Peyer's patch (tissue), 4 donors: ENCODE data around the gene ACAP1.
"Not testable (repeated sequence)": the region's sequence is repeated elsewhere in the genome, so short reads cannot be mapped to it uniquely, and the experiment has no call there.

Experiments
- CTCF ChIP-seq, 6 experiments: fragments of 450-650 bp in 4 of 6; fragments of 200-600 bp in 2 of 6; sonication (generic) in 1 of 6; IDR thresholded peaks; one replicate each; pipeline ENCODE4 v1.5.1; 2017 to 2019; ENCODE audit warnings: antibody characterized with exemption in 6 of 6, mild to moderate bottlenecking in 3 of 6, moderate library complexity in 1 of 6
- POLR2A ChIP-seq, 2 donors: fragments of 450-650 bp; IDR thresholded peaks; one replicate each; pipeline ENCODE4 v1.5.1; 2017; ENCODE audit warnings: antibody characterized with exemption in 2 of 2, mild to moderate bottlenecking in 2 of 2, moderate library complexity in 2 of 2

- TF ChIP-seq POLR2A, CTCF (IDR thresholded peaks at IDR 0.05): not testable (repeated sequence)
Measured at GRCh38 chr17:7335765-7336164, 564 bp upstream of the ACAP1 start.
